Panc1 (cell line): Measurements from ENCODE around the gene TNFRSF1B. TPM values are rescaled to one million over a fixed set of nuclear protein-coding genes. Genes with fewer than 3 reads are reported as not detected.

Experiments
- ATAC-seq: fragments of 200-7000 bp; cut with Tn5 transposase; 2 replicates; pipeline ENCODE4 v1.9.1; 2020; ENCODE audit warnings: mild to moderate bottlenecking, moderate library complexity
- BruUV-seq: library from RNA; stranded (reverse); fragments of 400-500 nt; replicated peaks from 2 replicates; lab custom pipeline; 2021; lab: Mats Ljungman, UMichigan
- CTCF ChIA-PET: fragments of 300-600 bp; sonication (Branson Sonifier 250); formaldehyde crosslinking; loops from one replicate; lab custom pipeline; 2022; ENCODE audit warnings: antibody characterized with exemption; lab: Charles Lee
- POLR2A ChIA-PET: fragments of 300-600 bp; sonication (Branson Sonifier 250); formaldehyde crosslinking; loops from one replicate; lab custom pipeline; 2022; ENCODE audit warnings: antibody characterized with exemption; lab: Charles Lee
- DNase-seq: peaks from one replicate; pipeline ENCODE4 v3.0.0-alpha.2; 2010; ENCODE audit warnings: low read depth, low spot score
- H3K27ac ChIP-seq: 2 replicates; pipeline ENCODE4 v1.5.1; 2011; ENCODE audit warnings: mild to moderate bottlenecking, low read length, inconsistent platforms
- H3K27me3 ChIP-seq: fragments of 200-500 bp; sonication (Bioruptor generic); 2 replicates; pipeline ENCODE4 v1.6.0; 2014; ENCODE audit warnings: low read length, inconsistent platforms; ENCODE audit not compliant: control insufficient read depth, insufficient read depth
- H3K36me3 ChIP-seq: fragments of 200-500 bp; sonication (Bioruptor generic); 2 replicates; pipeline ENCODE4 v1.5.1; 2014; ENCODE audit warnings: inconsistent platforms, mild to moderate bottlenecking, low read length, moderate library complexity; ENCODE audit not compliant: control insufficient read depth, insufficient read depth
- H3K4me1 ChIP-seq: 2 replicates; pipeline ENCODE4 v1.5.1; 2011; ENCODE audit warnings: inconsistent platforms, mild to moderate bottlenecking, low read length, moderate library complexity; ENCODE audit not compliant: control insufficient read depth, insufficient read depth
- H3K4me3 ChIP-seq, 2 experiments: 2 replicates each; pipeline ENCODE4 v1.5.1; 2011 to 2012; ENCODE audit warnings: low read depth in 2 of 2, low read length in 2 of 2, mild to moderate bottlenecking in 2 of 2, inconsistent platforms in 1 of 2, moderate library complexity in 1 of 2
- H3K9me3 ChIP-seq: fragments of 200-500 bp; sonication (Bioruptor generic); 2 replicates; pipeline ENCODE4 v1.5.1; 2014; ENCODE audit warnings: low read depth, mild to moderate bottlenecking, inconsistent platforms, low read length, moderate library complexity; ENCODE audit not compliant: control insufficient read depth, insufficient read depth
- POLR2AphosphoS5 ChIP-seq: IDR thresholded peaks from 2 replicates; pipeline ENCODE4 v1.6.1; 2012; ENCODE audit warnings: mild to moderate bottlenecking, low read depth, low read length, moderate library complexity
- REST ChIP-seq, 2 experiments: IDR thresholded peaks; 2 replicates each; pipeline ENCODE4 v1.6.1; 2011 to 2012; ENCODE audit warnings: low read depth in 2 of 2, control low read depth in 1 of 2, low read length in 1 of 2, mild to moderate bottlenecking in 1 of 2, moderate library complexity in 1 of 2; ENCODE audit not compliant: insufficient read depth in 1 of 2
- SIN3A ChIP-seq: IDR thresholded peaks from 2 replicates; pipeline ENCODE4 v1.6.1; 2012; ENCODE audit warnings: low read depth, mild to moderate bottlenecking, low read length, moderate library complexity, borderline replicate concordance; ENCODE audit not compliant: insufficient read depth
- TCF7L2 ChIP-seq: IDR thresholded peaks from 2 replicates; pipeline ENCODE4 v1.6.1; 2011; ENCODE audit warnings: mild to moderate bottlenecking, low read depth, low read length, inconsistent platforms
- in situ Hi-C: cut with HindIII; loops from 2 replicates; pipeline ENCODE4 v1.10.0; 2016; ENCODE audit warnings: low sequenced_read_pairs, low pct_unique_long_range_greater_than_20kb
- intact Hi-C: fragments of 100-400 bp; cut with micrococcal nuclease; formaldehyde crosslinking; loops from one replicate; pipeline ENCODE4 v1.10.0; 2022; ENCODE audit not compliant: unreplicated experiment
- total RNA-seq: library from RNA; stranded (reverse); gene quantifications from one replicate; pipeline ENCODE4 v1.2.1, GENCODE V29; 2021; ENCODE audit not compliant: unreplicated experiment
- TF ChIP-seq, protein P1 (sequence below): fragments of 450-650 bp; IDR thresholded peaks from 2 replicates; pipeline ENCODE4 v1.5.1; 2017; ENCODE audit warnings: mild to moderate bottlenecking

Gene TNFRSF1B
- total RNA-seq, 1 experiment from 2014 or later = 18.8 TPM

DNA sequence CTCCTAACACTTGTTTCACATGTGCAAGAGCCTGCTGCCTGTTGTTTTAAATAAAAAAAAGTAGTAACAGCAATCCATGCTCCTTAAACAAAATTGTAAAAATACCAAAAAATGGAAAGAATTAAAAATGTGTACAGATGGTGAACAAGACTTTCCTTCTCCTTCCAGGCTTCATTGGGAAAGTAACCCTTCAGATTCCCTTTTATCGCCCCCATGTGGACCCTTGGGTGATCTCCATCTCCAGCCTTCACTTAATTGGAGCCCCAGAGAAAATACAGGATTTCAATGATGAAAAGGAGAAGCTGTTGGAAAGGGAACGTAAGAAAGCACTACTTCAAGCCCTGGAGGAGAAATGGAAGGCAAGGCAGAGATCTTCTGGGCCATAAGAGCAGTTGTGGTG, 77.3 kb downstream of the TNFRSF1B start:
- Histone ChIP-seq H3K4me3 (no peak overlapping the region), H3K27ac (no peak overlapping the region), H3K36me3 (no peaks in the 10 kb centered on the region; the same call in 1 of the 2 replicates), H3K9me3 (no peaks in the 10 kb centered on the region), H3K4me1 (no peaks in the 10 kb centered on the region), H3K27me3 (no peaks in the 10 kb centered on the region)
- ATAC-seq (no peak), DNase-seq (no peak)
- CTCF ChIA-PET = no interaction called here
- intact Hi-C loops (no loop called here), in situ Hi-C loops (no loop called here)
- BruUV-seq = no TSS peak
- TF ChIP-seq REST (IDR thresholded peaks at IDR 0.05; ENCODE audit: insufficient read depth in 1 of 2, low read depth in 2 of 2, low read length in 1 of 2) = no peak
- TF ChIP-seq, protein P1, sequence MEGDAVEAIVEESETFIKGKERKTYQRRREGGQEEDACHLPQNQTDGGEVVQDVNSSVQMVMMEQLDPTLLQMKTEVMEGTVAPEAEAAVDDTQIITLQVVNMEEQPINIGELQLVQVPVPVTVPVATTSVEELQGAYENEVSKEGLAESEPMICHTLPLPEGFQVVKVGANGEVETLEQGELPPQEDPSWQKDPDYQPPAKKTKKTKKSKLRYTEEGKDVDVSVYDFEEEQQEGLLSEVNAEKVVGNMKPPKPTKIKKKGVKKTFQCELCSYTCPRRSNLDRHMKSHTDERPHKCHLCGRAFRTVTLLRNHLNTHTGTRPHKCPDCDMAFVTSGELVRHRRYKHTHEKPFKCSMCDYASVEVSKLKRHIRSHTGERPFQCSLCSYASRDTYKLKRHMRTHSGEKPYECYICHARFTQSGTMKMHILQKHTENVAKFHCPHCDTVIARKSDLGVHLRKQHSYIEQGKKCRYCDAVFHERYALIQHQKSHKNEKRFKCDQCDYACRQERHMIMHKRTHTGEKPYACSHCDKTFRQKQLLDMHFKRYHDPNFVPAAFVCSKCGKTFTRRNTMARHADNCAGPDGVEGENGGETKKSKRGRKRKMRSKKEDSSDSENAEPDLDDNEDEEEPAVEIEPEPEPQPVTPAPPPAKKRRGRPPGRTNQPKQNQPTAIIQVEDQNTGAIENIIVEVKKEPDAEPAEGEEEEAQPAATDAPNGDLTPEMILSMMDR = peak; percentile 63
- POLR2A ChIA-PET = no interaction called here

GRCh38 chr1:12244585-12244984, 77.8 kb downstream of the TNFRSF1B start:
- BruUV-seq = no TSS peak
- in situ Hi-C loops = no loop called here
- no peaks in the 10 kb centered on the region for H3K27me3 ChIP-seq
- no peaks in the 10 kb centered on the region for H3K9me3 ChIP-seq
- no peak overlapping the region for H3K27ac ChIP-seq
- DNase-seq (no peak), ATAC-seq (no peak)
- no peak overlapping the region for H3K4me3 ChIP-seq
- ChIA-PET CTCF (no interaction called here), POLR2A (no interaction called here)
- H3K4me1 ChIP-seq = no peaks in the 10 kb centered on the region
- intact Hi-C loops = no loop called here
- no peaks in the 10 kb centered on the region; the same call in none of the 2 replicates for H3K36me3 ChIP-seq
- TF ChIP-seq SIN3A (no peak), REST (IDR thresholded peaks at IDR 0.05; ENCODE audit: insufficient read depth in 1 of 2, low read depth in 2 of 2, low read length in 1 of 2) (no peak), POLR2AphosphoS5 (no peak), TCF7L2 (no peak)
- TF ChIP-seq, protein P1 = no peak
